ENCODE measurements around the gene CORO2B.

Gene CORO2B

GRCh38 chr15:68593341-68593740 lies 14.5 kb downstream of the CORO2B start:
- H2AFZ ChIP-seq (ENCODE audit: low read depth, low read length), result no peak overlapping the region
- H3K36me3 ChIP-seq (ENCODE audit: insufficient read depth, low read length), result no peaks in the 10 kb centered on the region
- H3K27me3 ChIP-seq (ENCODE audit: insufficient read depth, low read length, poor library complexity), result peaks cover 10% of the 10 kb centered on the region
- no peak overlapping the region for H3K27ac ChIP-seq (ENCODE audit: low read length)
- no peaks in the 10 kb centered on the region for H3K79me2 ChIP-seq (ENCODE audit: insufficient read depth, low read length)
- DNase-seq (no peak), ATAC-seq (ENCODE audit: insufficient read depth, low read depth) (no peak)
- H3K9me3 ChIP-seq (ENCODE audit: insufficient read depth, low read length, severe bottlenecking), result no peaks in the 10 kb centered on the region
- no peak overlapping the region for H3K4me3 ChIP-seq (ENCODE audit: low read depth in 1 of 2, low read length in 2 of 2)
- no peak overlapping the region for H3K4me2 ChIP-seq (ENCODE audit: insufficient read depth, low read length)
- no peak for TF ChIP-seq CTCF (IDR thresholded peaks at IDR 0.05; ENCODE audit: borderline replicate concordance, extremely low read depth, low read length, poor library complexity, severe bottlenecking)
- no peak for TF ChIP-seq EZH2 (IDR thresholded peaks at IDR 0.05; ENCODE audit: borderline replicate concordance, low read depth, low read length, severe bottlenecking)
- no peak overlapping the region for H3K9ac ChIP-seq (ENCODE audit: low read depth, low read length)
- no peaks in the 10 kb centered on the region for H4K20me1 ChIP-seq (ENCODE audit: insufficient read depth, low read length)
- H3K4me1 ChIP-seq (ENCODE audit: insufficient read depth, low read length), result no peaks in the 10 kb centered on the region

DNA sequence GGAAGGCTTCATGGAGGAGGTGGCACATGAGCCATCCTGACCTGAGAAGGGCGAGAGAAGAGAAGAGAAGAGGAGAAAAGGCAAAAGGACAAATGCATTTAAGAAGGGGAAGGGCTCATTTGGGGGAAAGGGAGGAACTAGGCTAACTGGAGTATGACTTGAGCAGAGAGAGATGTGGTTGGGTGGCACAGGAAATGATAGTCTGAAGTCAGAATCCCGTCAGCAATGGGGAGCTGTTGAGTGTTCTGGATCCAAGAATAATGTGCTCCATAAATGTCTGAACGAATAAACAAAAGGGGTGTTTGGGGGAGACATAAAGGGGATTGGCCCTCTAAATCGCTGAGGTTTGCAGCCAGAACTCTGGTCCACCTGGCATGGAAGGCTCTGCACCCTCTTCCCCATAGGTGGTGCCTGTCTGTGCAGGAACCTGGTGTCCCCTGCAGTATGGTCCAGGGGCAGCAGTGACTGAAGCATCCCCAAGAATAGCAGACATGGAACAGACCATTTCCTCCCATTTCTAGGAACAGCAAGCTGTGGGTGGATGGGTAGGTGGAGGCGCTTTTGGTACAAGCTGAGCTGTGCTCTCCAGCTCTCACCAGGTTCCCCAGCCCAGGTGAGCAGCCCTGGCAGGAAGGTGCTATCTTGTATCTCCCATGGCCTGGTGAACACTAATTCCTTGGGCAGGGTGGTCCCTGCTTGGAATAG lies 15.2 kb downstream of the CORO2B start:
- no peak for TF ChIP-seq EZH2 (IDR thresholded peaks at IDR 0.05; ENCODE audit: borderline replicate concordance, low read depth, low read length, severe bottlenecking)
- TF ChIP-seq CTCF (IDR thresholded peaks at IDR 0.05; ENCODE audit: borderline replicate concordance, extremely low read depth, low read length, poor library complexity, severe bottlenecking), result no peak
- Histone ChIP-seq H3K27ac (ENCODE audit: low read length) (no peak overlapping the region), H2AFZ (ENCODE audit: low read depth, low read length) (no peak overlapping the region), H3K27me3 (ENCODE audit: insufficient read depth, low read length, poor library complexity) (peaks cover 10% of the 10 kb centered on the region), H3K4me3 (ENCODE audit: low read depth in 1 of 2, low read length in 2 of 2) (no peak overlapping the region), H3K4me2 (ENCODE audit: insufficient read depth, low read length) (no peak overlapping the region), H4K20me1 (ENCODE audit: insufficient read depth, low read length) (no peaks in the 10 kb centered on the region), H3K9me3 (ENCODE audit: insufficient read depth, low read length, severe bottlenecking) (no peaks in the 10 kb centered on the region), H3K9ac (ENCODE audit: low read depth, low read length) (no peak overlapping the region), H3K36me3 (ENCODE audit: insufficient read depth, low read length) (no peaks in the 10 kb centered on the region), H3K4me1 (ENCODE audit: insufficient read depth, low read length) (no peaks in the 10 kb centered on the region), H3K79me2 (ENCODE audit: insufficient read depth, low read length) (no peaks in the 10 kb centered on the region)
- no peak for DNase-seq
- no peak for ATAC-seq (ENCODE audit: insufficient read depth, low read depth)

DNA sequence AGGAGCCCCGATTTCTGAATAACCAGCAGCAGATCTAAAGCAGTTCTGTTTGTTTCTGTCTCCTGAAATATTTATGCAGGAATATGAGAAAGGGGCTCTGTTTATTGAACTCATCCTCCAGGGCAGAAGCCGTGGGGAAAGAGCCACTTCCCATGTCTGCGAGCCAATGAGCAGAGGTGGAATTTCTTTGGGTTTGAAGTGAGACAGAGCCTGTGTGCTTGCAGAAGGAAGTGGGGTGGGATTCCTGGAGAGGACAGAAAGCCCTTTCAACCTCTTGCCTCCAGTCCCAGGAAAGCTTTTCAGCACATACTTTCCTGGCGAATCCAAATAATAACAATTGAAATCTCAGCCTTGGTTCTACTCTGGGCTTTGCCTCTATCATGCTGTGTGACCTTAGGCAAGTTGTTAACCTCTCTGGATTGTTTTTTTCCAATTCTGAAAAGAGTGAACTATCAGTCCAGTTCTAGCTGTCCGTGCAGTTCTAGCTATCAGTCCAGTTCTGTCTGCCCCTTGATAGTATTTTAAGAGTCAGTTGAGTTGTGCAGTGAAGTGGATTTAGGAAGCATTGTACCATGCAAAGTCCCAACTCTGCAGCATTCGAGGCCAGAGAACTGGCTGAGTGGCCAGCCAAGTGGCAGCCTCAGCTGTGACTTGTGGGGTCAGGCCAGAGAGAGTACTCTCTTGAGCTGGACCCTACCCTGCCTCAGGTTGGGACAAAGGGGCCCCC lies 15.9 kb downstream of the CORO2B start:
- Histone ChIP-seq H2AFZ (ENCODE audit: low read depth, low read length) (no peak overlapping the region), H3K27ac (ENCODE audit: low read length) (no peak overlapping the region), H3K9me3 (ENCODE audit: insufficient read depth, low read length, severe bottlenecking) (no peaks in the 10 kb centered on the region), H3K79me2 (ENCODE audit: insufficient read depth, low read length) (no peaks in the 10 kb centered on the region), H3K9ac (ENCODE audit: low read depth, low read length) (no peak overlapping the region), H4K20me1 (ENCODE audit: insufficient read depth, low read length) (no peaks in the 10 kb centered on the region), H3K4me2 (ENCODE audit: insufficient read depth, low read length) (no peak overlapping the region), H3K27me3 (ENCODE audit: insufficient read depth, low read length, poor library complexity) (peaks cover 10% of the 10 kb centered on the region), H3K36me3 (ENCODE audit: insufficient read depth, low read length) (no peaks in the 10 kb centered on the region), H3K4me1 (ENCODE audit: insufficient read depth, low read length) (no peaks in the 10 kb centered on the region), H3K4me3 (ENCODE audit: low read depth in 1 of 2, low read length in 2 of 2) (no peak overlapping the region)
- DNase-seq, result no peak
- TF ChIP-seq EZH2 (IDR thresholded peaks at IDR 0.05; ENCODE audit: borderline replicate concordance, low read depth, low read length, severe bottlenecking), result no peak
- TF ChIP-seq CTCF (IDR thresholded peaks at IDR 0.05; ENCODE audit: borderline replicate concordance, extremely low read depth, low read length, poor library complexity, severe bottlenecking), result no peak
- no peak for ATAC-seq (ENCODE audit: insufficient read depth, low read depth)

Data from DND-41 (cell line).